Activated effector memory CD4-positive, alpha-beta T cell treated with Interleukin-2 at 50 U/mL for 16 hours (primary cell): Measurements from ENCODE around the gene PRKAR1B.
"Not testable (repeated sequence)": the region's sequence is repeated elsewhere in the genome, so short reads cannot be mapped to it uniquely, and the experiment has no call there.

Source experiments
- DNase-seq: peaks from one replicate; pipeline ENCODE4 v3.0.0-alpha.2; 2020

The PRKAR1B gene

GRCh38 chr7:551615-551970 is 175.5 kb downstream of the PRKAR1B start:
- DNase-seq = not testable (repeated sequence)

GRCh38 chr7:550881-551614 is 176.0 kb downstream of the PRKAR1B start:
- DNase-seq = no peak

DNA sequence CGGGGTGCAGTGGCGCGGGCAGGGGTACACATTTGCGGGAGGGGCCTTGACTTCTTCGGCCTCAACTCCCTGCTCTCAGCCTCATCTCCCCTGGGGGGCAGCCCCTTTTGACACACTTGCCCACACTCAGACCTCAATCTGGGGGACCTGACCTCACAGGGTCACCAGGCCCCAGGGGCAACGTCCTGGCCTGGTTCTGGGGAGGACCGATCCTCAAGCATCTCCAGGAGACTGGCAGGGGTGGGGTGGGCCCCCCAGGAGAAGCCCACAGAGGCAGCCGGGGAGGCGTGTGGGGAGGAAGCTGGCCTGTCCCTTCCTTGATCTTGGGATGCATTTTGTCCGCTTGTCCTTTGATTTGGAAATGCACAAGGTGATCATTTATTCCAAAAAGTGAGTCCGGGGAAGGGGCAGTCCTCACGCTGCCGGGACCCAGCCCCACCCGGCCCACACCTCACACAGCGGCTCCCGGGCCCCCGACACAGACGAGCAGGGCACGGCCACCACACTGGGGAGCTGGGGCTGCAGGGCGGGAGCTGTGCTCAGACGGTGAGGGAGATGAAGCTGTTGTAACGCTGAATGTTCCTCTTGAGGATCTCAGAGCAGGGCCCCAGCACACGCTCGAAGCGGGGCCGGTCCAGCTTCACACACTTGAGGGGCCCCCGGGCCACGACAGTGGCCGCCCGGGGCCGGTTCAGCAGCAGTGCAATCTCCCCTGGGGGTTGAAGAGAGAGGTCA is 177.0 kb downstream of the PRKAR1B start:
- no peak for DNase-seq

DNA sequence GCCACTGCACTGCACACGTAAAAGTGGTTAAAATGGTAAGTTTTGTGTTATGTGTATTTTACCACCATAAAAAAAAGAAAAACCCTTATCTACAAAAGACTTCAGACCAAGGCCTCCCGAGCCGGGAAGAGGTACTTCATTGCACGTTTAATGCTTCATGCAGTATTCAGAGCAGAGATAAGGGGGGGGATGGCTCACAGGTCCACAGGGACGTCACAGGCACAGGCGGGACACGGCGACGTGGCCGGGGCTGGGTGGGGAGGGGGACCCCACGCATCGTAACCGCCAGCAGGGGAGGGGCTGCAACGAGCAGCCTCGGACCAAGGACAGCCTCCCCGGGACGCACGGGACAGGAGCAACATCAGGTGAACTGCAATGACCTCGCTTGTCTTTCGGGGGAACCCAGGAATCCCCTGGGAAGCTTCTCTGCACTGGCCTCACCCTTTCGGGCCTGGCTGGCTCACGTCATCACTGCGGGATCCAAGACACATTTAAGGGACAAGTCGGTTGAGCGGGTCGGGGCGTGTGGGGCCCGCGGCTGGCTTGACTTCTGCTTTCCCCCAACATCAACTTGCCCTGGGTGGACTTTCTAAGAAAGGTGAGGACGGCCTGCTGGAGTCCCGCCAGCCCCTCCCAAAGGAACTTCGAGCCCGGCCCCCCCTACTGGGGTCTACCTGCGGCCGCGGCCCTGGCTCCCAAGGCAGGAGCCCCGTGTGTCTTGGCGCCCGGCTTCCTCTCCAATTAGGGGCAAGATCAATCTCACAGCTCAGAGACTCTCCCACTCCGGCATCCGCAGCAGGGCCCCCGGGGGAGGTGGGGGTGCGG is 177.8 kb downstream of the PRKAR1B start:
- no peak for DNase-seq

DNA sequence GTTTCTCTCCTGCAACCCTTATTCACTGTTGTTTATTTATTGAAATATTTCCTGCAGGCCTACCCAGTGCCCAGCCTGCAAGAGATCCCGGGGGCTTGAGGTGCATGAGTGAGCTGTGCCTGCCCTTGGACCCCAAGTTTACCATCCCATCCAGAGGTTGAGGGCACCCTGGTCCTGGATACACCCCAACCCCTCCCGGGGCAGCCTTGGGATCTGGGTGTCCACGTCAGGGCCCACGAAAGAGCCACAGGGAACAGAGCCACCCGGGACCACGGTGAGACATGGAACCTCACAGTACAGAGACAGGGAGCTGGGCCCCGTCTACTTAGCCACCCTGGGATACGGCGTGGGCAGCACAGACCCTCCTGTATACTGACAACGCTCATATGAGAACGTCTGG is 178.7 kb downstream of the PRKAR1B start:
- no peak for DNase-seq

- no peak for DNase-seq
Observed at GRCh38 chr7:545470-545869, 181.6 kb downstream of the PRKAR1B start.

DNA sequence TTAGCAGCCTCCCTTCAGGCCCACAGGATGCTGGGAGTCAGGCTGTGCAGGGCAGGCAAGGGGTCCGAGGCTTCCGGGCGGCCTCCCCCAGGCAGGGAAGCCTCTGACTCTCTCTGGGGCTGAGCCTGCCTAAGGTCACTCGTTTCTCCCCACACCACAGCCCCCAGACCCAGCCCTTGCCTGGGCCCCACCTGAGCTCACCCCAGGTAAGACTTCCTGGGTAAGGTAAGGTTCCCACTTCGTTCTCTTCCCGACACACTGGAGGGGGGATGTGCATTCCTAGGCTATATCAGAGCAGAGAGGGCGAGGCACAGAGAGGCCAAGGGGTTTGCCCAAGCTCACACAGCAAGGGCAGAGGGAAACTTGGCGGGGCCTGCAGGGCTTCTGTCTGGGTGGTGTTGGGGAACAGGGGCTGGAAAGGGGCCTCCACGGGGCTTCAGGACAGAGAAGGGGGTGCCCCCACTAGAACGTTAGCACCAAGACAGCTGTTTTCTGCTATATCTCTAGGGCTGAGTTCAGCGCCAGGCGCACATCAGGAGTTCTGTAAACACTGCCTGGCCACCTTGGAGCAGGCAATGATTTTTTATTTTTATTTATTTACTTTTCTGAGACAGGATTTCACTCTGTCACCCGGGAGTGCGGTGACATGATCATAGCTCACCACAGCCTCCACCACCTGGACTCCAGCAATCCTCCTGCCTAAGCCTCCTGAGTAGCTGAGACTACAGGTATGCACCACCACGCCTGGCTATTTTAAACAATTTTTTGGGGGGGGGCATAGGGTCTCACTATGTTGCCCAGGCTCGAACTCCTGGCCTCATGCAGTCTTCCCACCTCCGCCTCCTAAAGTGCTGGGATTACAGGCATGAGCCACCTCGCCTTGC is 182.5 kb downstream of the PRKAR1B start:
- no peak for DNase-seq

GRCh38 chr7:543501-544337 is 183.4 kb downstream of the PRKAR1B start:
- no peak for DNase-seq

DNA sequence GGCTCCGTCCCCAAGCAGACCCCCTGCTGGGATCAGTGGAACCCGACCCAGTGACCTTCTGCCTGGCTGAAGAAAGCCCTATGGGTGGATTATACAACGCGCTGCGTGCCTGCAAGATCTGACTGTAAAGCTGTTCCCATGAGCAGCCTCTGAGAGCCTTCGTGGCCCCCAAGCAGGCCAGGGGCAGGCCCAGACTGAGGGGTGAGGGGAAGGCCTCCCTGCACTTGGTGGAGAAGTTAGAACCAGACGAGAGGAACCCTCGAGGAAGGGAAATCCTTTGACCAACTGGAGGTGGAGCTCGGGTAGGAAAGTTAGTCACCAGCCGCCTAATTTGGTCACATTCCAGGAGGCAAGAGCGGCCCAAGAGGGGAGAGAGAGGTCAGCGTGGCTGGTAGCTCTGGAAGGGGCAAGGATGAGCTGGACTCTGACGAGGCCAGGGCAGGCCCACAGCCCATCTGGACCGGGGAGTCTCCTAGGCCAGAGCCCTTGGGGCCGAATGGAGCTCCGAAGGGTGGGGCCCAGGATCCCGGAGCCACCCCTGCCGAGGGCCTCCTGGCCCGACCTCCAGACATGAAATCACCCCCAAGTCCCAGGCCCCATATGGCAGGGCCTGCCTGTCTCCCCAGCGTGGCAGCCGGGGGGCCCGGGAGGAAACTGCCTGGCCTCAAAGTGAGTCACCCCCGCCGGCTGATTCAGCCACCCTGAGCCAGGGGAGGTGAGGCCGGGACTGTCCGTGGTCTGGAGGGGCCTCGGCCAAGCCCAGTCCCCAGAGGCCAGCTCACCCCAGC is 184.2 kb downstream of the PRKAR1B start:
- DNase-seq = no peak

- no peak for DNase-seq
Observed at GRCh38 chr7:542131-542712, 184.9 kb downstream of the PRKAR1B start.

DNA sequence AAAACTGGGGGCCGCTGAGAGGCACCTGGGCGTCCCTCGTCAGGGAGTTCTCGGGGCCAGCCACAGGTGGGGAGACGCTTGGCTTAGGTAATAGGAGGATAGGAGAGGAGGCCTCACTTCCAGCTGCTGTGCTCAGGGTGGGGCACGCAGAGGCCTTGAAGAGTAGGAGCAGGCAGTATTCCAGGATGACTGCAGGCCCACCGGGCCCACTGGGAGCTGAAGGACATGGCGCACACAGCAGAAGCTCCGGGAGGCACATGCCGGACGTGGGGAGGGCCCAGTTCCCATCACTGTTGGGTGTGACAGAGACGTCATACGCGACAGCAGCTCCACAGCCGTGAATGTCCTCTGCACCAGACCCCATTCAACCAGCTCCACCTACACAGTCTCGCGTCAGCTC is 185.4 kb downstream of the PRKAR1B start:
- no peak for DNase-seq

- DNase-seq = no peak
Observed at GRCh38 chr7:540997-541396, 186.1 kb downstream of the PRKAR1B start.

- no peak for DNase-seq
Observed at GRCh38 chr7:540579-540978, 186.5 kb downstream of the PRKAR1B start.

- DNase-seq = no peak
Observed at GRCh38 chr7:539731-540411, 187.2 kb downstream of the PRKAR1B start.

GRCh38 chr7:538764-539685 is 188.1 kb downstream of the PRKAR1B start:
- no peak for DNase-seq

DNA sequence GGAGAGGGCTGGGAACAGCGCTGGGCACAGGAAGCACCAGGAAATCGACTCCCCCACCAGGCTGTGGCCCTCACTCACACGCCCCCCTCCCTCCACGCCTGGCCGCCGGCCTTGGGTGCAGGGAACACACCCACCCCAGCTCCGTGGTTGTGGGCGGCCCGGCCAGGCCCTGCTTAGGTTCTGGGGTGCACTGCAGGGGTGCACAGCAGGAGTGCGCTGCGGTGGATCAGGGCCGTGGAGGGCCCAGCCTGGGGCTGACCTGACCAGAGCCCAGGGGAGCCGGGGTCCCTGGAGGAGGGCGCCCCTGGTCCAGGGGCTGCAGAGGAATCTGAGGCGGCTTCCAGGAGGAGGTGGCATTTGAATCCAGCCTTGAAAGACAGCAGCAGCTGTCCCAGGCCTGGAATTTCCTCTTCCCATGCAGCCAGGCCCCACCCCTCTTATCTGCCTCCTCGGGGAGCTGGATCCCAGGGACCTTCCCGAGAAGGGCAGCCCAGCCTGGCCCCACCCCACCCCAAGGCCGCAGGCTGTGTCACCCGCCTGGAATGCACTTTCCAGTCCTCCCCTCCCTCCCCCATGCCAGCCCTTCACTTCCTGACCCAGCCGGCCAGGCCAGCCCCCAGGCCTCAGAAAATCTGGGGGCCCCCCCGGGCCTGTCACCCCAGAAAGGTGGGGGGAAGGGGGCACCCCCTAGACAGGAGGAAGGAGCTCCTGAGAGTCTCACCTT is 189.0 kb downstream of the PRKAR1B start:
- no peak for DNase-seq

DNA sequence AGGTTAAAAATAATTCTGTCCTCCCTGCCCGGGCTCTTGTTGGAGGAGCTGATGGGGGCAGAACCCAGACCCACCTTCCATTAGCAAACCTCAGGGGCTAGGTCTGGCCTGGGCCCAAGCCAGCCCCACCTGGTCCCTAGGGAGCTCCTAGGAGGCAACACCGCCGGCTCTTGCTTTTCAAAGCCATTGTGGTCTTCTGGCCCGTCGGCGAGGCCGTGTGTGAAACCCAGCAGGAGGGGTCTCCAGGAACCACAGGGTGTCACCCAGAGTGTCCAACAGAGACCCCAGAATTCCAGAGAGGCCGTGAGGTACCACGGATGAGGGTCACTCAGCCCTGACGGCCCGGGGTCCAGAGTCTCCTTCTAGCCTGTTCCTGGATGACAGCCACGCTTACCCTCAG is 190.8 kb downstream of the PRKAR1B start:
- DNase-seq = no peak

DNA sequence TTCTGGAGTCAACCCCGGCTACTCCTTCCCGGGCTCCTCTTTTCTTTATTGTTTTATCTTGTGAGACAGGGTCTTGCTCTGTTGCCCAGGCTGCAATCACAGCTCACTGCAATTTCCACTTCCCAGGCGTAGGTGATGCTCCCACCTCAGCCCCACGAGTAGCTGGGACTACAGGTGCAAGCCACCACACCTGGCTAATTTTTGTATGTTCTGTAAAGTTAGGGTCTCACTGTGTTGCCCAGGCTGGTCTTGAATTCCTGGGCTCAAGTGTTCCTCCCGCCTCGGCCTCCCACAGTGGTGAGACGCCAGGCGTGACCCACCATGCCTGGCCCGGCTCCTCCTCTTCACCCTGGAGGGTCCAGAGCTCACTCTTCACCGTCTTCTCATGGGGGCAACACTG is 192.1 kb downstream of the PRKAR1B start:
- DNase-seq = no peak
